GM19043 (cell line): ENCODE data around the gene C1QTNF6.

Experiments
- ATAC-seq: cut with Tn5 transposase; IDR thresholded peaks from one replicate; pipeline ENCODE4 v1.9.1; 2021; ENCODE audit warnings: low read depth; ENCODE audit not compliant: unreplicated experiment

Gene C1QTNF6

GRCh38 chr22:37164505-37164887 is 23.6 kb downstream of the C1QTNF6 start:
- ATAC-seq = no peak

GRCh38 chr22:37163575-37164504 is 24.2 kb downstream of the C1QTNF6 start:
- no peak for ATAC-seq

GRCh38 chr22:37163096-37163489 is 25.0 kb downstream of the C1QTNF6 start:
- ATAC-seq = no peak

GRCh38 chr22:37162221-37163095 is 25.6 kb downstream of the C1QTNF6 start:
- peak; percentile 59 for ATAC-seq

GRCh38 chr22:37161443-37161842 is 26.6 kb downstream of the C1QTNF6 start:
- ATAC-seq = no peak

- ATAC-seq = no peak
These were observed 28.0 kb downstream of the C1QTNF6 start for GRCh38 chr22:37160027-37160426.

GRCh38 chr22:37158963-37159290 is 29.1 kb downstream of the C1QTNF6 start:
- ATAC-seq = no peak

- ATAC-seq = no peak
These were observed 30.3 kb downstream of the C1QTNF6 start for GRCh38 chr22:37157516-37158285.

DNA sequence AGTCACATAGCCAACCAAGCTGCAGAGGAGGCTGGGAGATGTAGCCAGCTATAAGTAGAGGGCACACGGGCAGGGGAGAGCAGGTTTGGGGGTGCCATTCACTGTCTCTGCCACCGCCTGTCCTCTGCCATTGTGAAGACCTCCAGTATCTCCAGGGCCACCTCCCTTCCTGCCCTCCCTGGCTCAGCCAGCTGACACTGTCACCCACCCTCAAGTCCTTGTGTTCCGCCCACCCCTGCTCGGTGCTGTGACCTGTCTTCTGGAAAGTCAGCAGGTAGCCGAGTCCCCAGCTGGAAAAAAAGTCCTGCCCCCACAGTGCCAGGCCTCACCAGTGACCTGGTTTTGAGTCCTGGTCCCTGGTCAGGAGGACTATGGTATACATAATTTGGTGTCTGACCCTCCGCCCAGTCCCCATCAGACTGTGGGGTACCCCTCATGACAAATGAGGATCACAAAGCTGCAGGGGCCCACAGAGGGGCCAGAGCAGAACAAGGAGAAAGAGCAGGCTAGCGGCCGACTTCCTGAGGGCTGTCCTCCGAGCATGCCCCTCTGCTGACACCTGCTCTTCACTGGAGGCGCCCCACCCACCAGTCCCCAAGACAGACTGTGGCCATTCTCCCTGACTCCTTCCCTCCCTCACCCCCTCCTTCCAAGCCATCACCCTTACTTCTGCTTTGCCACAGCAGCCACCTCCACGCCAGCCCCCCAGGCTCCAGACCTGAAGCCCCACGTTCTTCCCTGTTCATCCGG is 31.2 kb downstream of the C1QTNF6 start:
- ATAC-seq = no peak

DNA sequence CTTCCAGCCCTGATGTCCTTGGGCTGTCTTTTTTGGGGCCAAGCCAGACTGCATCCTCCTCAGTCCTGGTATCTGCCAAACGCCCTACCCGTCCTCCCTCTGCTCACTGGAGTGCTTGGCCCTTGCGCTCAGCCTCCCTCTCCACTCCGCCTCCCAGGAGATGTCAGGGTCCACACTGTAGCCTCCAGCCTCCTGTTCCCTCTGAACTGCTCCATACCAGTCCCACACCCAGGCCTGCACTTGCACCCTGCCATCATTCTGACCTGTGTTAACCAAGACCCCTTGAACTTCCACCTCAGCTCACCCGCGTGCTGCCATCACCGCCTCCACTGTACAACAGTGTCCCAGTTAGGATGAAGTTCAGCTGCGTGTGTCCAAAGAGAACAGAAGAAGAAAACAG is 32.1 kb downstream of the C1QTNF6 start:
- no peak for ATAC-seq

GRCh38 chr22:37154925-37155712 is 32.9 kb downstream of the C1QTNF6 start:
- no peak for ATAC-seq

DNA sequence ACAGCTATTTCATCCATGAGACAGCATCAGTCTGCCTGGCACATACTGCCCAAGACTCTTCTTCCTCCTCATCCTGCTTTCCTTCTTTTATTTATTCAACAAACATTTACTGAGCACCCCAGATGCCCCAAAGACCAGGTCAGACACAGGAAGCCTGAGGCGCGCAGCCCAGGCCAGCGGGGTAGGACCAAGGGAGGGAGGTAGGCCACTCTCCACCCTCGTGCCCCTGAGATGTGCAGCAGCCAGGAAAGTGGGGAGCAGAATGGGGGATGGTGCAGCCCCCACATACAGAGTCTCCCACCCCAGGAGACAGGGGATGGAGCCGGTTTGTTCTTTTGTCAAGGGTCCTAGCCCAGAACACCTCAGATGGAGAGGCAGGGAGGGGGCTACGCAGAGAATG is 34.1 kb downstream of the C1QTNF6 start:
- no peak for ATAC-seq

- no peak for ATAC-seq
These were observed 36.6 kb downstream of the C1QTNF6 start for GRCh38 chr22:37151401-37151800.

- ATAC-seq = no peak
These were observed 37.3 kb downstream of the C1QTNF6 start for GRCh38 chr22:37150701-37151100.

DNA sequence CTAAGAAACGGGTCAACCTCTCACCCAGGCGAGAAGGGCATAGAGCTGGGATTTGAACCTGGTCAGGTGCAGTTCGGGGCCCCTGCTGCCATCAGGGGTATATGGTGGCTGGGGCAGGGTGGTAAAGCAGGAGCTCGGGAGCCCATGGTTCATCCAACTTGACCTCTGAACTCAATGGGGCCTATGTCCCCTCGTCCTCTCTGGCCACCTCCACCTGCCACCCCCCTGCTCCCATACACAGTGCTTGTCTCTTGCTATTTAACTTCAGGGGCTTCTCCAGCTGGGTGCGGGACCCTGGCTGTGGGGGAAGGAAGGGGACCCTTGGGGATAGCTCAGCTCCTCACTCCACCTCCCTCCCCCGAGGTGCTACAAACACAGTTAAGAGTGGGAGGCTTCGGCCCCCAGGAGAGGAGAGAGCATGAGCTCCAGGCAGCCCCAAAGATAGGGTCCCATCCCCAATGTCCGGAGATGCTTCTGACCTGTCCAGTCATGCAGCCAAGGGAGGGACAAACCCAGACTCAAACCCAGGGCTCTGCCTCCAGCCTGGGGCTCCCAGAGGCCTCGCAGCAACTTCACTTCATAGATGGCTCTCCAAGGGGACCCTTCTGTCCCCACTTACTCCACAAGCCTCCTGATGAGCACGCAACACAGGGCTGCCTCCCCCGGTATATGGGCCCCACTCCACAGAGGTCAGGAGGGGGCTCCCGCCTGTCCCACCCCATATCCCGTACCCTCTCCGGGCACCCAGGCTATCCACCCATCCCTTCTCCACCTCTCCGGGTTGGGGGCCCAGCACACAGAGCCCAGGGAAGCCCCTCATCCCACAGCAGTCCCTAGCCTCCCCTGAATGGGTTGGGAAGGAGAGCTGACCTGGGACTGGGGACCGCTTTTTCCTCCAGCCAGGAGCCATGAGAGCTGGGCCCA is 39.0 kb downstream of the C1QTNF6 start:
- no peak for ATAC-seq

GRCh38 chr22:37148031-37148651 is 39.9 kb downstream of the C1QTNF6 start:
- ATAC-seq = no peak

- ATAC-seq = no peak
These were observed 40.7 kb downstream of the C1QTNF6 start for GRCh38 chr22:37147186-37147990.
